Muscle layer of colon (tissue), 2 donors: Measurements from ENCODE around the gene SPN.
A peak's percentile ranks its signal among the peaks of the same experiment; 100 is the strongest.
"Not testable (repeated sequence)": the region's sequence is repeated elsewhere in the genome, so short reads cannot be mapped to it uniquely, and the experiment has no call there.

ENCODE experiments used
- H3K27ac ChIP-seq: one replicate; pipeline ENCODE4 v1.7.0; 2013; ENCODE audit warnings: low read depth, mild to moderate bottlenecking, low read length, moderate library complexity
- H3K27me3 ChIP-seq, 2 donors: one replicate each; pipeline ENCODE4 v1.7.0; 2013; ENCODE audit warnings: low read length in 2 of 2, mild to moderate bottlenecking in 2 of 2; ENCODE audit not compliant: insufficient read depth in 2 of 2, control insufficient read depth in 1 of 2
- H3K36me3 ChIP-seq: one replicate; pipeline ENCODE4 v1.7.0; 2013; ENCODE audit warnings: mild to moderate bottlenecking, low read length; ENCODE audit not compliant: insufficient read depth
- H3K4me1 ChIP-seq: one replicate; pipeline ENCODE4 v1.7.0; 2013; ENCODE audit warnings: mild to moderate bottlenecking, low read length; ENCODE audit not compliant: insufficient read depth
- H3K4me3 ChIP-seq, 2 donors: one replicate each; pipeline ENCODE4 v1.7.0; 2013; ENCODE audit warnings: low read length in 2 of 2, low read depth in 1 of 2, mild to moderate bottlenecking in 1 of 2, moderate library complexity in 1 of 2
- H3K9ac ChIP-seq: one replicate; pipeline ENCODE4 v1.7.0; 2013; ENCODE audit warnings: low read length
- H3K9me3 ChIP-seq: one replicate; pipeline ENCODE4 v1.7.0; 2013; ENCODE audit warnings: mild to moderate bottlenecking, low read length
- donor health status: abdominal sarcoma.
- donor health status: Adenocarcinoma of cecum.

SPN gene

GRCh38 chr16:29664091-29664921 is 1.3 kb downstream of the SPN start:
- H3K4me1 ChIP-seq: peaks cover 12% of the 10 kb centered on the region
- no peak overlapping the region for H3K9ac ChIP-seq
- no peaks in the 10 kb centered on the region for H3K9me3 ChIP-seq
- H3K4me3 ChIP-seq: no peak overlapping the region
- H3K27ac ChIP-seq: no peak overlapping the region
- H3K36me3 ChIP-seq: no peaks in the 10 kb centered on the region
- no peaks in the 10 kb centered on the region for H3K27me3 ChIP-seq

GRCh38 chr16:29665294-29666077 is 2.4 kb downstream of the SPN start:
- Histone ChIP-seq H3K27ac (no peak overlapping the region), H3K9me3 (no peaks in the 10 kb centered on the region)

GRCh38 chr16:29667322-29667610 is 4.2 kb downstream of the SPN start:
- H3K9ac ChIP-seq, H3K27me3 ChIP-seq, H3K9me3 ChIP-seq, H3K27ac ChIP-seq, H3K4me3 ChIP-seq, H3K36me3 ChIP-seq: not testable (repeated sequence)
- H3K4me1 ChIP-seq: peaks cover 12% of the 10 kb centered on the region

More at GRCh38 chr16:29665294-29666077, 2.4 kb downstream of the SPN start:
- peaks cover 12% of the 10 kb centered on the region for H3K4me1 ChIP-seq
- H3K27me3 ChIP-seq: no peaks in the 10 kb centered on the region
- H3K4me3 ChIP-seq: no peak overlapping the region
- H3K36me3 ChIP-seq: no peaks in the 10 kb centered on the region
- no peak overlapping the region for H3K9ac ChIP-seq

- no peak overlapping the region for H3K27ac ChIP-seq
- H3K9ac ChIP-seq: no peak overlapping the region
- H3K36me3 ChIP-seq: no peaks in the 10 kb centered on the region
- H3K9me3 ChIP-seq: no peaks in the 10 kb centered on the region
- no peak overlapping the region for H3K4me3 ChIP-seq
- peaks cover 12% of the 10 kb centered on the region for H3K4me1 ChIP-seq
- no peaks in the 10 kb centered on the region for H3K27me3 ChIP-seq
These were observed 4.7 kb downstream of the SPN start for GRCh38 chr16:29667755-29668154.

- no peaks in the 10 kb centered on the region for H3K27me3 ChIP-seq
- H3K27ac ChIP-seq: no peak overlapping the region
- H3K9ac ChIP-seq: no peak overlapping the region
- no peaks in the 10 kb centered on the region for H3K9me3 ChIP-seq
- no peak overlapping the region for H3K4me3 ChIP-seq
- H3K36me3 ChIP-seq: no peaks in the 10 kb centered on the region
- peaks cover 12% of the 10 kb centered on the region for H3K4me1 ChIP-seq
These were observed 5.2 kb downstream of the SPN start for GRCh38 chr16:29668267-29668666.

GRCh38 chr16:29673501-29673900 is 10.5 kb downstream of the SPN start:
- Histone ChIP-seq H3K27me3 (no peaks in the 10 kb centered on the region), H3K9ac (no peak overlapping the region), H3K9me3 (no peaks in the 10 kb centered on the region), H3K4me1 (peaks cover 5% of the 10 kb centered on the region), H3K36me3 (no peaks in the 10 kb centered on the region), H3K27ac (peak overlapping the region; percentile 0), H3K4me3 (no peak overlapping the region)

- no peaks in the 10 kb centered on the region for H3K9me3 ChIP-seq
- no peak overlapping the region for H3K4me3 ChIP-seq
- H3K9ac ChIP-seq: no peak overlapping the region
- peak overlapping the region; percentile 0 for H3K27ac ChIP-seq
- peaks cover 12% of the 10 kb centered on the region for H3K4me1 ChIP-seq
- no peaks in the 10 kb centered on the region for H3K27me3 ChIP-seq
- H3K36me3 ChIP-seq: no peaks in the 10 kb centered on the region
These were observed 11.1 kb downstream of the SPN start for GRCh38 chr16:29674188-29674587.

- Histone ChIP-seq H3K27ac (no peak overlapping the region), H3K27me3 (no peaks in the 10 kb centered on the region), H3K4me1 (peaks cover 15% of the 10 kb centered on the region), H3K9ac (no peak overlapping the region), H3K9me3 (no peaks in the 10 kb centered on the region), H3K36me3 (no peaks in the 10 kb centered on the region), H3K4me3 (no peak overlapping the region)
These were observed 13.0 kb downstream of the SPN start for GRCh38 chr16:29675811-29676643.

- H3K4me1 ChIP-seq: peaks cover 15% of the 10 kb centered on the region
- H3K9me3 ChIP-seq: no peaks in the 10 kb centered on the region
- no peaks in the 10 kb centered on the region for H3K36me3 ChIP-seq
- no peaks in the 10 kb centered on the region for H3K27me3 ChIP-seq
- H3K9ac ChIP-seq: no peak overlapping the region
- H3K4me3 ChIP-seq: no peak overlapping the region
- no peak overlapping the region for H3K27ac ChIP-seq
These were observed 14.1 kb downstream of the SPN start for GRCh38 chr16:29676989-29677785.

- Histone ChIP-seq H3K4me1 (peaks cover 14% of the 10 kb centered on the region), H3K27ac (peak within 1 kb of the TSS; percentile 68), H3K9ac (no peak within 1 kb of the TSS), H3K36me3 (no peaks in the 10 kb centered on the region), H3K9me3 (no peaks in the 10 kb centered on the region), H3K27me3 (no peaks in the 10 kb centered on the region), H3K4me3 (peak within 1 kb of the TSS; percentile 54 to 58)
These were observed 15.7 kb downstream of the SPN start, which contains the start of gene QPRT for GRCh38 chr16:29678691-29679267. QPRT (plus strand) TSS chr16:29679180; CDS start chr16:29679198, 18 bp downstream.
